GM19463 (cell line): ENCODE measurements around the gene ANK3.

Experiments
- ATAC-seq: cut with Tn5 transposase; IDR thresholded peaks from one replicate; pipeline ENCODE4 v1.9.1; 2021; ENCODE audit warnings: mild to moderate bottlenecking, moderate library complexity; ENCODE audit not compliant: unreplicated experiment

Gene ANK3

GRCh38 chr10:60237977-60238758, 151.5 kb downstream of the ANK3 start:
- ATAC-seq = peak; percentile 31

- ATAC-seq = peak; percentile 94
Observed at GRCh38 chr10:60236869-60237524, 152.7 kb downstream of the ANK3 start.

GRCh38 chr10:60235001-60235400, 154.7 kb downstream of the ANK3 start:
- ATAC-seq = no peak

DNA sequence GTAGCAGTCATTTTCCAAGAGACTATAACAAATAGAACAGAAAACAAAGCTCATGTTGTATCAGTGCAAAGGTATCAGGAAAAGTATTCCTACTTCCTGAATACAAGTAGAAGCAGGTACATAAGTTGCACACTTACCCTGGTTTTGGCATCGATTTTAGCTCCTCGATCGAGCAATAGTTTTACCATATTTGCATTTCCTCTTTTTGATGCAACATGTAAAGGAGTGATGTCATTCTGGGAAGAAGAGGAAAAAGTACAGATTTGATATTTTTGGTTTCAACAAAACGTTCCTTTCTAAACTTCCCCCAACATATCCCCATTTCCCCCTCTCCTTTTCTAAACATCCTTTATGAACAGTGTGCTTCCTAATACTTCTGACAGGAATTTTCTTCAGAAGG, 155.1 kb downstream of the ANK3 start:
- no peak for ATAC-seq

DNA sequence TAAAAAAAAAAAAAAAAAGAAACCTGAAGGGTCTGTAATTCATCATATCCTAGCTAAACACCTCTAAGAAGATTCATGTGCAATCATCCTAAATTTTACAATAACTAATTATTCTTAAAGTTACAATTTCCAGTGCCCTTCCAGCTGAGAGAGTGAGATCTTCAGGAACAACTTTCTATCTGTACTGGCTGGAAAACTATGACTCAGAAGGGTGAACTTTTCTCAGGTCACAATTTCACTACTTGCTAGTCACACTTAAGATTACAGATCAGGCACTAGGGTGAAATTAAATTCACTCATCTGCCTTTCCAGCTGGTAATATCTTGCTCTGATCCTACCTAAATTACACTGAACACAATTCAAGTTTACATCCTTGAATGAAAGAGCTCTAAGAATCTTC, 158.8 kb downstream of the ANK3 start:
- no peak for ATAC-seq

- no peak for ATAC-seq
Observed at GRCh38 chr10:60224066-60224705, 165.5 kb downstream of the ANK3 start.

GRCh38 chr10:60222047-60222446, 167.6 kb downstream of the ANK3 start:
- ATAC-seq = no peak

DNA sequence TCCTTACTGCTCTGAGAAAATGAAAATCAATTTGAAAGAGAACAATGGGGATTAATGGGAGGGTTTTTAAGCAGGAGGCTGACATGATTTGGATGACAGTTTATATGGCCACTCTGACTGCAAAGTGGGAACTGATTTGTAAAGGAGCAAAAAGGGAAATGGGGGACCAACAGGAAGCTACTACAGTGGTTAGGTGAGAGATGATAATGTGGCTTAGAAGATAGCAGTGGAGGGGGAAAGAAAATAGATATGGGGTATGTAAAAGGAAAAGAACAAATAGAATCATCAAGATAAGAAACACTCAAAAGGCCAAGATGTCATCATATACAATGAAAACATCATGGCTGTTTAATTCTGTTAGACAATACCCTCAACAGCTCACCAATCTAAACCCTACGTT, 177.5 kb downstream of the ANK3 start:
- no peak for ATAC-seq

DNA sequence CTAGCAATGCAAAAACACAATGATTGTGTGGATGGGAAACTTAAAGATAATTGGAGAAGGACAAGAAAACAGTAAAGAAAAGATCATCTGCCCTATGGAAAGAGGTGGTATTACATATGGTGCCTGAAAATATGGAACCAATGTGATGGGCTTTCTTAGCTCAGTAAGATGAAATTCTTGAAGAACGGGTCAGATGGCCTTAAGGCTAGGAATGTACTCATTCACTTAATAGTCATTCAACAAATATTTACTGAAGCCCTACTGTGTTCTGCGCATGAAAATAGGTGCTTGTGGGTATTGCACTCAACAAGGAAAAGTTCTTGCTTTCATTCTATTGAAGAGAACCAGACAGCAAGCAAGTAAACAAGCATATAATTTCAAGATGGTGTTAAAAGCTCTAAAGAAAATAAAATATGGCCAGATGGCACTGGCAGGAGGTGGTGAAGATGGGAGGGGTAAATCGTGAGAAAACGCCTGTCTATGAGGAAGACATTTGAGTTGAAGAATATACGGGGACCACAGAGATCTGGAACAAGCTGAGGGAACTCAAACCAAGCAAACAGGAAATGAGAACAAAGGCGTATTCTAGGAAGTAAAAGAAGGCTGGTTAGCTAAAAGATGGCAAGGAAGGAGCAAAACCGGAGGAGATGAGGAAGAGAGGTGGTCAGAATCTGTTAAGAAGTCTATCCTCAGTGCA, 179.7 kb downstream of the ANK3 start:
- ATAC-seq = no peak

DNA sequence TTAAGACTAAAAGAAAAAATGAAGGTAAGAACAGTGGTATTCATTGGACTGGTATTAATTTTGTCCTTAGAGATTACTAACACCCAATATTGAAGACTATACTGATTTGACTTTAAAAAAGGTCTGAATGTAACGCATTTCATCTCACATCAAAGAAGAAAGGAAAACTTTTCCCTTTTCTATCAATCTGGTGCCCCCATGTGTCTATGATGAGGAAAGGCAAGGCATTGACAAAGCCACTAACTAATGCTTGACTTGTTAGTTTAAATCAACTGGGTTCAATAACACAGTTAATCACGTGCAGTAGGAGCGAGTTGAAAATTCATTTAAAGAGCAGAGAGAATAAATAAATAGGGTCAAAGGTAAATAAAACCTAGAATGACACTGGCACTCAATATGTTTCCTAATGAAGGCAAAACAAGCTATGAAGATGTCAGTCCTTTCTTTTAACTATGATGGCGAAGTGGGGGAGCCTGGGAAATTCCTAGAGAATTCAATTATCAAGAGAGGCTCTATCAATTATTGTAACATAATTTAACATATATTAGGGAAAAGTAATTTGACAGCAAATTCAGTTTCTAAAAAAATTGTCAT, 180.9 kb downstream of the ANK3 start:
- ATAC-seq = no peak

DNA sequence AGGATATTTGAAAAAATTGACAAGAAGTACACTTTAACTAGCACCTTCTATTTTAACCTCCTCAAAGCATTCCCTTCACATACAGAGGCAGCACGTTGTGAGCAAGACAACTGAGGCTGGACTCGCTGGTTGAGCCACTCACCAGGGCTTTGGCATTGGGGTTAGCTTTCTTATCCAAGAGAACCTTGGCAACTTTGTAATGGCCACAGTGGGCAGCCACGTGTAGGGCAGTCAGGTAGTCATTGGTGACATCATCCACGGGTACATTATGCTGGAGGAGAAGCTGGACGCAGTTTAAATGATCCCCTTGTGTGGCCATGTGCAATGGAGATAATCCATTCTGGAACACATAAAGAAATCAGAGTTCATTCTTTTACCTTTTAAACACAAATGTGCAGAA, 181.8 kb downstream of the ANK3 start:
- no peak for ATAC-seq

DNA sequence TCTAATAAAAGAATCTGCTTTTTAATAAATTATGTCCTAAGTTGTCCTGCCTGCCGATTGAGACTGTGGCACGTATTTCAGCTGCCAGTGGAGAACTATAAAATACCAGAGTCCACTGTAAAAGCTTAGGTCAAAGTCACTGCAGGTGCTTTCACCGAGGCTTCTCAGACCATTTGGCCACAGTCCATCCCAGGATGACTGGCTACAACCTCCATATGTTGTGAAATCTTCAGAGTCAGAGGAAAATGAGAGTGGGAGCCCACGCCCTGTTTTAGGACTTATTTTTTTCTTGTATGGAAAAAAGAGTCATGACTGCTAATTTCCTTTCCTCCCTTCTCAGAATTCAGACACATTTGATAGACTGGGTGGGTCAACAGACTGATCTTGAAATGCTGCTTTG, 182.9 kb downstream of the ANK3 start:
- no peak for ATAC-seq

DNA sequence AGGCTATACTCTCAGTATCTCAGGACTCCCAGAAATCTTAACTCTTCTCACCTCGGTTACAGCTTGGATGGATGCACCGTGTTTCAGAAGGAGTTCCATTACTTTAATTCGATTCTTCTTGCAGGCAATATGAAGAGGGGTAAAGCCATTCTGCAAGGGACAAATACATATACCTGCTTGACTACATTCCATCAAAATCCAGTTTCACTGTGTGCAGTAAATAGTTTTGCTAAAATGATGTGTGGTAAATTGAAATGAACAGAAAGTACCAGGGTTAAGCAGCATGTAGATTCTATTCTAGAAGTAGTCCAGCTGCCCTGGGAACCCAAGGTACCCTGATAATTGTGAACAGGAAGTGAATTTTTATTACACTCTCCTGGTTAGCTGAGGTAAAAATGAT, 183.9 kb downstream of the ANK3 start:
- no peak for ATAC-seq

DNA sequence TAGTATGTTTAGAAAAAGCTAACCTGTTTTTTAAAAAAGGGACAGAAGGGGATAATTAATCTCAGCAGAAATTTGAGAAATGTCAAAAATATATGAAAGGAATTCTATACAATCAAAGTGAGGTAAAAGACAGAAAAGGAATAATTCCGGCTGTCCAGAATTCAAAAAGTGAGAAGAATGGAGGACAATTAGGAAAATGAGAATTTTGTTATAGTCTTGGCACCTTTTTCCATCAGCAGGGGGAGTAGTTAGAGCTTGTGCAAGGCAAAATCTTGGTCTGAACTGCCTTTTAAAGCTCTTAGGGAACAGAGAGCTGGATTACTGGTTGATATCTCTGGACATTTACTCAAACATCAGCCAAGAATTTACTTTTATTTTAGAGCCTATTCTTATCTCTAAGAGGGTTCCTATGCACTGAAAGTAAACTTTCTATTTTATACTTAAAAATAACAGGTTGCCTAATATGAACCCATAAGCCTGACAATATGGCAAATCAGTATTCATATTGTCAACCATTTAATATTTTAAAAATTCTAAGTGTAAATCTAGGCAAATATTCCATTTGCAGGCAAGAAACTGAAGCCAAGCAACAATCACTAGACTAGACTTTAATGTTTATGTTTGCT, 185.6 kb downstream of the ANK3 start:
- no peak for ATAC-seq

GRCh38 chr10:60200682-60201053, 189.0 kb downstream of the ANK3 start:
- ATAC-seq = no peak

DNA sequence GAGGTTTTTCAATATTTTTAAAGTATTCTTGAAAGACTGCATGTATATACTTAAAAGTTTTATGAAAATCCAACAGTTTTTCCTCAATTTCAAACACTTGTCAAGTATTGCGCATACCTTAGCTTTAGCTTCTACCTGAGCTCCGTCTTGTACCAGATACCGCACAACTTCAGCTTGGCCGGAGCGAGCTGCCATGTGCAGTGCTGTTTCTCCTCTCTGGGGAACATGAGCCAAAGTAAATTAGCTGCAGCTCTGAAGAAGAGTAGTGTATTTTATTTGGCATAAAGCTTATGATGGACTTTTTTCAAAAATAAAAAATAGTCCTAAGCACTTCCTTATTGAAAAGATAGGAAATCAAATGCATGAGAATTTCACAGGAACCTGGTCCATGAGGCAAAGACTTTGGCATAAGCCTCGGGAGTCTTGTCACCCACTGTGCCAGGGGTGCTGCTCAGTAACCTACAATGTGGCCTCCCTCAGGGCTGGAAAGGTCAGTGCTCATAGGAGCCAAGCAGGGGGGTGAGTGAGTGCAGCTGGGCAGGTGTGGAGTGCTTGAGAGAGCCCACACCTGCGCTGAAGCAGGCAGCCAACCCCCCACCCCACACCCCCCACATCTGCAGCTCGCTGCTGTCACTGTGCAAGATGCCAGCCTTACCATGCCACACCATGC, 189.5 kb downstream of the ANK3 start:
- no peak for ATAC-seq

- no peak for ATAC-seq
Observed at GRCh38 chr10:60197206-60197605, 192.5 kb downstream of the ANK3 start.

- no peak for ATAC-seq
Observed at GRCh38 chr10:60194421-60194820, 195.3 kb downstream of the ANK3 start.

GRCh38 chr10:60192946-60193345, 196.7 kb downstream of the ANK3 start:
- no peak for ATAC-seq

DNA sequence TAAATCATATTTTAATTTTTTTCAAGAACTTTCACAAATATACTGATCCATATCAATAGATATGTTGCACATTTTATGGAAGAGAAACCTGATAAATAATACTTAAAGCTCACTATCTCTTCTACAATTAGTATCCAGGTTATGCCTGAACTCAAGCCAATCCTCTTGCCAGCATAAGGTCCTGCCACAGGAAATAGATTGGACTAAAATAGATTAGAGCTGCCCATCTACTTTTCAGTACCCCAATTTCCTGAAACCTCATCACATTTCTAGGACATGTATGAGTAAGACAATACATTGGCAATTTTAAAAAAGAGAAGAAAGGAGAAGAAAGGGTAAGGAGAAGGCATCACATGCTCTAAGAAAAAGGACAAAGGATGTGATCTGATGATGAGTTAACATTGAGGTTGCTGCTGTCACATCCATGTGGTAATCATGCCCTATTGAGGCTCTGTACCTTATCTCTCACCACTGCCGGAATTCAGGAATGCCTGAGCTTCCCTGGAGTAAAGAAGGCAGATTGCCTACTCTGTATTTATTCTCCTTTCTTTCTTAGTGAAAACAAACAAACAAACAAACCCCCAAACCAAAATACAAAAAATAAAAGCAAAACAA, 199.7 kb downstream of the ANK3 start:
- no peak for ATAC-seq
